GM12878 (cell line): ENCODE measurements around the gene C3orf20. TPM values are rescaled to one million over a fixed set of nuclear protein-coding genes. Genes with fewer than 3 reads are reported as not detected.

Source experiments
- ATAC-seq: fragments of 200-7000 bp; cut with Tn5 transposase; 3 replicates; pipeline ENCODE4 v1.9.1; 2020; ENCODE audit warnings: mild to moderate bottlenecking, moderate library complexity
- BruUV-seq: library from RNA; stranded (reverse); fragments of 400-500 nt; replicated peaks from 2 replicates; lab custom pipeline; 2021; lab: Mats Ljungman, UMichigan
- CTCF ChIA-PET: fragments of 300-600 bp; sonication (Branson Sonifier 250); formaldehyde crosslinking; extraction: SDS; loops from one replicate; lab custom pipeline; 2021; ENCODE audit warnings: inconsistent platforms; lab: Yijun Ruan, JAX
- POLR2A ChIA-PET: fragments of 350-600 bp; formaldehyde crosslinking; extraction: SDS; loops from one replicate; lab custom pipeline; 2021; ENCODE audit warnings: inconsistent platforms; lab: Charles Lee
- RAD21 ChIA-PET: fragments of 300-600 bp; sonication (Branson Sonifier 250); formaldehyde crosslinking; loops from one replicate; lab custom pipeline; 2023; ENCODE audit warnings: antibody characterized with exemption; ENCODE audit not compliant: unreplicated experiment; lab: Charles Lee
- SMC1A ChIA-PET: fragments of 300-600 bp; sonication (Branson Sonifier 250); formaldehyde crosslinking; loops from one replicate; lab custom pipeline; 2023; ENCODE audit not compliant: unreplicated experiment, uncharacterized antibody; lab: Charles Lee
- DNase-seq: peaks from one replicate; pipeline ENCODE4 v3.0.0-alpha.2; 2011; ENCODE audit warnings: low read depth, low spot score
- FAIRE-seq: peaks from 3 replicates; lab custom pipeline; 2011; peaks lifted over from hg19 to GRCh38; lab: Jason Lieb, UNC
- H2AFZ ChIP-seq: 2 replicates; pipeline ENCODE4 v1.6.0; 2011; ENCODE audit warnings: low read depth, low read length, control low read depth; ENCODE audit not compliant: control insufficient read depth
- H3K27ac ChIP-seq: 2 replicates; pipeline ENCODE4 v1.5.1; 2011; ENCODE audit warnings: control low read depth; ENCODE audit not compliant: control insufficient read depth, insufficient read depth
- H3K27me3 ChIP-seq, 2 experiments: replicated peaks in 1 of 2; 2 replicates each; pipeline versions ENCODE4 v1.6.0 to v1.6.1; 2011; ENCODE audit warnings: low read length in 1 of 2; ENCODE audit not compliant: control insufficient read depth in 2 of 2, insufficient read depth in 2 of 2
- H3K36me3 ChIP-seq, 2 experiments: 2 replicates each; pipeline ENCODE4 v1.5.1; 2011; ENCODE audit warnings: low read length in 1 of 2; ENCODE audit not compliant: control insufficient read depth in 2 of 2, insufficient read depth in 2 of 2
- H3K4me1 ChIP-seq: 2 replicates; pipeline ENCODE4 v1.6.1; 2011; ENCODE audit warnings: mild to moderate bottlenecking, low read length, moderate library complexity, mixed read lengths; ENCODE audit not compliant: control insufficient read depth, insufficient read depth
- H3K4me2 ChIP-seq: 2 replicates; pipeline ENCODE4 v1.6.0; 2011; ENCODE audit warnings: control low read depth; ENCODE audit not compliant: control insufficient read depth, insufficient read depth
- H3K4me3 ChIP-seq: fragments of 200-600 bp; sonication (generic); 2 replicates; pipeline ENCODE4 v1.5.1; 2016
- H3K79me2 ChIP-seq: 2 replicates; pipeline ENCODE4 v1.6.0; 2011; ENCODE audit warnings: low read length; ENCODE audit not compliant: control insufficient read depth, insufficient read depth
- H3K9ac ChIP-seq: 2 replicates; pipeline ENCODE4 v1.8.0; 2011; ENCODE audit warnings: low read length, control low read depth, mixed read lengths; ENCODE audit not compliant: control insufficient read depth, insufficient read depth
- H3K9me3 ChIP-seq: replicated peaks from 3 replicates; pipeline ENCODE4 v1.5.1; 2011; ENCODE audit warnings: mild to moderate bottlenecking, low read length; ENCODE audit not compliant: control insufficient read depth, insufficient read depth
- H4K20me1 ChIP-seq: 2 replicates; pipeline ENCODE4 v1.6.0; 2011; ENCODE audit not compliant: control insufficient read depth, insufficient read depth
- CBFB ChIP-seq: IDR thresholded peaks from 2 replicates; pipeline ENCODE4 v1.6.1; 2016; ENCODE audit warnings: antibody characterized with exemption, low read depth
- EED ChIP-seq: sonication (generic); IDR thresholded peaks from 2 replicates; pipeline ENCODE4 v1.6.1; 2016; ENCODE audit warnings: antibody characterized with exemption, low read depth
- FOXM1 ChIP-seq: IDR thresholded peaks from 2 replicates; pipeline ENCODE4 v1.6.1; 2012; ENCODE audit warnings: low read depth, mild to moderate bottlenecking, inconsistent platforms, low read length, moderate library complexity
- GATAD2B ChIP-seq: fragments of 450-650 bp; conservative IDR thresholded peaks from 2 replicates; pipeline ENCODE4 v1.6.1; 2017; ENCODE audit warnings: low read depth, mild to moderate bottlenecking, moderate library complexity
- JUNB ChIP-seq: IDR thresholded peaks from 2 replicates; pipeline ENCODE4 v1.6.1; 2016; ENCODE audit warnings: antibody characterized with exemption, mild to moderate bottlenecking
- KAT2A ChIP-seq: conservative IDR thresholded peaks from 2 replicates; pipeline ENCODE4 v1.6.1; 2011; ENCODE audit warnings: low read depth, low read length; ENCODE audit not compliant: control insufficient read depth
- MTA3 ChIP-seq: IDR thresholded peaks from 2 replicates; pipeline ENCODE4 v1.6.1; 2012; ENCODE audit warnings: low read length, inconsistent platforms, borderline replicate concordance
- SMC3 ChIP-seq: IDR thresholded peaks from 2 replicates; pipeline ENCODE4 v1.6.1; 2011; ENCODE audit warnings: low read length, improper control_type of control experiment, borderline replicate concordance
- SPI1 ChIP-seq: IDR thresholded peaks from 2 replicates; pipeline ENCODE4 v1.6.1; 2011; ENCODE audit warnings: low read depth, mild to moderate bottlenecking, low read length, moderate library complexity, borderline replicate concordance; ENCODE audit not compliant: insufficient read depth
- WGBS: methylation state at CpG from one replicate; pipeline ENCODE4 v1.1.6; 2016; ENCODE audit warnings: low lambda C conversion rate; ENCODE audit not compliant: insufficient replicate concordance, insufficient coverage; ENCODE audit errors: missing lambda C conversion rate; 5-methylcytosine and 5-hydroxymethylcytosine counted together
- in situ Hi-C: fragments of 300-500 bp; cut with MboI; formaldehyde crosslinking; loops from 9 replicates; pipeline ENCODE4 v1.14.3; 2018; ENCODE audit warnings: mixed read lengths
- intact Hi-C: fragments of 100-400 bp; cut with micrococcal nuclease; formaldehyde crosslinking; loops from one replicate; pipeline ENCODE4 v1.14.2; 2022; ENCODE audit not compliant: unreplicated experiment
- polyA plus RNA-seq, 11 experiments: library from polyadenylated mRNA; depleted of rRNA in 4 of 11; unstranded in 6 of 11; stranded (reverse) in 5 of 11; fragments of >200 nt; fragmentation: Nextera tagmentation in 4 of 11; fragmentation: Illumina TruSeq in 1 of 11; extraction: Ambion mirVana in 4 of 11; extraction: Trizol in 1 of 11; gene quantifications; 1 replicate in 1 of 11; 2 replicates in 10 of 11; pipeline versions ENCODE4 v1.2.1 to v1.2.3, GENCODE V29; 2011 to 2016; ENCODE audit warnings: inconsistent platforms in 2 of 11, missing spikeins in 2 of 11, low read depth in 1 of 11
- total RNA-seq, 4 experiments: library from RNA; depleted of rRNA in 3 of 4; stranded (reverse); fragments of >200 nt in 3 of 4; fragmentation: Illumina TruSeq in 1 of 4; extraction: Trizol in 1 of 4; gene quantifications; 2 replicates each; pipeline versions ENCODE4 v1.2.1 to v1.2.3, GENCODE V29; 2013 to 2021
- TF ChIP-seq, protein P1 (sequence below): fragments of 450-650 bp; IDR thresholded peaks from 2 replicates; pipeline ENCODE4 v1.6.1; 2018; ENCODE audit warnings: mild to moderate bottlenecking, low read depth, moderate library complexity; ENCODE audit not compliant: partially characterized antibody
- TF ChIP-seq, protein P2 (sequence below): fragments of 450-650 bp; IDR thresholded peaks from 2 replicates; pipeline ENCODE4 v1.6.1; 2017; ENCODE audit warnings: mild to moderate bottlenecking, low read depth, inconsistent platforms; ENCODE audit not compliant: poor library complexity, severe bottlenecking
- TF ChIP-seq, protein P3 (sequence below): IDR thresholded peaks from 2 replicates; pipeline ENCODE4 v1.6.1; 2012; ENCODE audit warnings: low read length, inconsistent platforms

C3orf20 gene
- total and polyA plus RNA-seq, 10 of the 15 experiments (the other 5 are each of a cell fraction or from before 2014, with no cell fraction given) = 0.05 to 2.9 (median 1.0) TPM

DNA sequence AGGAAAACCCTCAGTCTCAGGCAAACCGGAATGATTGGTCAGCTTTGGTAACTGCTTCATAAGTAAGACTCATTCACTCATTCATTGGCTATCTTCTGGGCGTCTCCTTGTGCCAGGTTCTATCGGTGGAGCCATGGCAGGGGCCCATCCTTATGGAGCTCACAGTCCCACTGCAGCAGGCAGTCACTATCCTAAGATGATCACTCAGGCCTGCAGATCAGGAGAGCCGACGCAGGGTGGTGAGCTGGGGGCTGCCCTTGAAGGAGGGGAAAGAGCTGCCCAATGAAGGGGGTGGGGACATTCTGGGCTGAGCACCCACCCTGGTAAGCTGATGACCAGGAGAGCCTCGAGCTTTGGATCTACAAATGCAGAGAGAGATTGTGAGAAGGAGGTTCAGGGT, 123.3 kb downstream of the C3orf20 start (continued):
- TF ChIP-seq, protein P1, sequence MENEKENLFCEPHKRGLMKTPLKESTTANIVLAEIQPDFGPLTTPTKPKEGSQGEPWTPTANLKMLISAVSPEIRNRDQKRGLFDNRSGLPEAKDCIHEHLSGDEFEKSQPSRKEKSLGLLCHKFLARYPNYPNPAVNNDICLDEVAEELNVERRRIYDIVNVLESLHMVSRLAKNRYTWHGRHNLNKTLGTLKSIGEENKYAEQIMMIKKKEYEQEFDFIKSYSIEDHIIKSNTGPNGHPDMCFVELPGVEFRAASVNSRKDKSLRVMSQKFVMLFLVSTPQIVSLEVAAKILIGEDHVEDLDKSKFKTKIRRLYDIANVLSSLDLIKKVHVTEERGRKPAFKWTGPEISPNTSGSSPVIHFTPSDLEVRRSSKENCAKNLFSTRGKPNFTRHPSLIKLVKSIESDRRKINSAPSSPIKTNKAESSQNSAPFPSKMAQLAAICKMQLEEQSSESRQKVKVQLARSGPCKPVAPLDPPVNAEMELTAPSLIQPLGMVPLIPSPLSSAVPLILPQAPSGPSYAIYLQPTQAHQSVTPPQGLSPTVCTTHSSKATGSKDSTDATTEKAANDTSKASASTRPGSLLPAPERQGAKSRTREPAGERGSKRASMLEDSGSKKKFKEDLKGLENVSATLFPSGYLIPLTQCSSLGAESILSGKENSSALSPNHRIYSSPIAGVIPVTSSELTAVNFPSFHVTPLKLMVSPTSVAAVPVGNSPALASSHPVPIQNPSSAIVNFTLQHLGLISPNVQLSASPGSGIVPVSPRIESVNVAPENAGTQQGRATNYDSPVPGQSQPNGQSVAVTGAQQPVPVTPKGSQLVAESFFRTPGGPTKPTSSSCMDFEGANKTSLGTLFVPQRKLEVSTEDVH = no peak
- TF ChIP-seq, protein P2, sequence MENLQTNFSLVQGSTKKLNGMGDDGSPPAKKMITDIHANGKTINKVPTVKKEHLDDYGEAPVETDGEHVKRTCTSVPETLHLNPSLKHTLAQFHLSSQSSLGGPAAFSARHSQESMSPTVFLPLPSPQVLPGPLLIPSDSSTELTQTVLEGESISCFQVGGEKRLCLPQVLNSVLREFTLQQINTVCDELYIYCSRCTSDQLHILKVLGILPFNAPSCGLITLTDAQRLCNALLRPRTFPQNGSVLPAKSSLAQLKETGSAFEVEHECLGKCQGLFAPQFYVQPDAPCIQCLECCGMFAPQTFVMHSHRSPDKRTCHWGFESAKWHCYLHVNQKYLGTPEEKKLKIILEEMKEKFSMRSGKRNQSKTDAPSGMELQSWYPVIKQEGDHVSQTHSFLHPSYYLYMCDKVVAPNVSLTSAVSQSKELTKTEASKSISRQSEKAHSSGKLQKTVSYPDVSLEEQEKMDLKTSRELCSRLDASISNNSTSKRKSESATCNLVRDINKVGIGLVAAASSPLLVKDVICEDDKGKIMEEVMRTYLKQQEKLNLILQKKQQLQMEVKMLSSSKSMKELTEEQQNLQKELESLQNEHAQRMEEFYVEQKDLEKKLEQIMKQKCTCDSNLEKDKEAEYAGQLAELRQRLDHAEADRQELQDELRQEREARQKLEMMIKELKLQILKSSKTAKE = no peak
- TF ChIP-seq MTA3 (no peak), SMC3 (no peak)

DNA sequence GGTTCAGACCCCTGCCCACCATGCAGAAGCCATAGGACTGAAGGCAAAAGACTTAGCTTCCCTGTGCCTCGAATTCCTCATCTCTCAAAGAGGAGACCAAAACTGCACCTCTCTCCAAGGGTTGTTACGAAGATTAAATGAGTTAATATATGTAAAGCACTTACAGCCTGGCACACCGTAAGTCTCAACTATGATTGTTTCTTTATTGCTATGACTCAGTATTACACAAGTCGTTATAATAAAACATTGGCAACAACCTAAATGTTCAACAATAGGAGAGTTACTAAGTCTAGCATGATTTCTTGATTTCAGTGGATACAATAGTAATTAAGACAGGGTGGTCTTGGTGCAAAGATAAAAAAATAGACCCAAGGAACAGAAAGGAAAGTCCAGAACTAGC, 124.2 kb downstream of the C3orf20 start:
- H2AFZ ChIP-seq = no peak overlapping the region
- no peaks in the 10 kb centered on the region for H3K4me1 ChIP-seq
- no peak overlapping the region for H3K4me3 ChIP-seq
- POLR2A ChIA-PET = no interaction called here
- H3K4me2 ChIP-seq = no peak overlapping the region
- FAIRE-seq (no peak), ATAC-seq (no peak), DNase-seq (no peak)
- CTCF ChIA-PET = interaction anchor here (2.9 kb wide), 1 partner anchor 122 kb away, joined by 9 read pairs; no protein-coding TSS in a partner anchor
- no peak overlapping the region for H3K27ac ChIP-seq
- H3K9me3 ChIP-seq = no peaks in the 10 kb centered on the region
- SMC1A ChIA-PET = interaction anchor here (0.6 kb wide), 1 partner anchor 23 kb away, joined by 3 read pairs; no protein-coding TSS in a partner anchor
- 0% methylated on average over 4 of the region's 4 CpGs for WGBS
- H3K79me2 ChIP-seq = no peaks in the 10 kb centered on the region
- in situ Hi-C loops (loop anchor here (5.0 kb wide), 1 partner anchor 123 kb away; no protein-coding TSS in a partner anchor), intact Hi-C loops (no loop called here)
- no TSS peak for BruUV-seq
- RAD21 ChIA-PET = no interaction called here
- peaks cover 1 to 2% of the 10 kb centered on the region in 2 experiments; a peak in 2 of 4 replicates for H3K27me3 ChIP-seq
- no peaks in the 10 kb centered on the region for H3K36me3 ChIP-seq
- no peak overlapping the region for H3K9ac ChIP-seq
- no peaks in the 10 kb centered on the region for H4K20me1 ChIP-seq
- TF ChIP-seq, protein P3, sequence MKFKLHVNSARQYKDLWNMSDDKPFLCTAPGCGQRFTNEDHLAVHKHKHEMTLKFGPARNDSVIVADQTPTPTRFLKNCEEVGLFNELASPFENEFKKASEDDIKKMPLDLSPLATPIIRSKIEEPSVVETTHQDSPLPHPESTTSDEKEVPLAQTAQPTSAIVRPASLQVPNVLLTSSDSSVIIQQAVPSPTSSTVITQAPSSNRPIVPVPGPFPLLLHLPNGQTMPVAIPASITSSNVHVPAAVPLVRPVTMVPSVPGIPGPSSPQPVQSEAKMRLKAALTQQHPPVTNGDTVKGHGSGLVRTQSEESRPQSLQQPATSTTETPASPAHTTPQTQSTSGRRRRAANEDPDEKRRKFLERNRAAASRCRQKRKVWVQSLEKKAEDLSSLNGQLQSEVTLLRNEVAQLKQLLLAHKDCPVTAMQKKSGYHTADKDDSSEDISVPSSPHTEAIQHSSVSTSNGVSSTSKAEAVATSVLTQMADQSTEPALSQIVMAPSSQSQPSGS = no peak
- no peak for TF ChIP-seq CBFB
- no peak for TF ChIP-seq SPI1
- no peak for TF ChIP-seq MTA3
- TF ChIP-seq JUNB = no peak
- TF ChIP-seq EED = no peak
- TF ChIP-seq GATAD2B = no peak
- TF ChIP-seq FOXM1 = no peak
- TF ChIP-seq KAT2A = no peak
